ENCODE data around the gene AAK1.
A peak's percentile ranks its signal among the peaks of the same experiment; 100 is the strongest.
"Not testable (repeated sequence)": the region's sequence is repeated elsewhere in the genome, so short reads cannot be mapped to it uniquely, and the experiment has no call there.

Gene AAK1

DNA sequence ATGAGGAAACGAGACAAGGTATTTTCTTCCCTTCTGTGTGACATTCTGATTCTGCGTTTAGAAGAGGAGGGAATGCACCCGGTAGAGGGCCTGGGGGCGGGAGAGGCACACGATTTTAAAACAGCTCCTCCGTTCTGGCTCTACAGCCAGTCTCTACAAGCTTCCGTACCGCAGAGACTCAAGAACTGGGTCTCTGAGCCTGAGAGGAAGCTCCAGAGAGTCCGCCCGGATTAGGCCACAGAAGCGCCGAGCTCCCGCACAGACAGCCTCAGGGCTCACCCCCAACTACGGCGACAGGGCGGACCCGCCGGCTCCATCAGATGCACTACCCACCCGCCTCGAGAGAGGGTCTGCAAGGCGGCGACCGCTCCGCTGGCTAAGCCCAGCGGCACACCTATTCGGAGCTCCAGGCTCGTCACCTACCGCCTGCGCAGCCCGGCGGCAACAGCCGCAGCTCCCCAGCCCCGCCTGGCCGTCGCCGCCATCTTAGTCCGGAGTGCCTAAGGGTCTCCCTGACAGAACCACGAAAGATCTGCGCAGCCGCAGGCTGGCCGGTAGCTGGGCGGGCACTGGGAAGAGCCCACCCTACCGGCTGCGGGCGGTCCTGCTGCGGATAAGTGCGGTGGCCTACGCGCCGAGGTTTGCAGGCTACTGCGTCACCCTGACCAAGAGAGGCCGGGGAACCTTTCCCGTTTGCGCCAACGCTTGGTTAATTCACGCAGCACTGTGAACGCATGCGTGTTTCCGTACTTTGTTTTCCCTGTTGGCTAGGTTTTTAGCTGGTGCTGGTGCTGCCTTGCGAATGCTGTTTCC, 206.4 kb downstream of the AAK1 start, which contains the start of gene NFU1:
Gene NFU1, minus strand, starts transcription at position 498 of the 813 bp plus-strand sequence. Its CDS starts 13 bp downstream, at position 485.
- peak; percentile 90 for DNase-seq

- DNase-seq: no peak
Measured at GRCh38 chr2:69436596-69436937, 207.0 kb downstream of the AAK1 start.

DNA sequence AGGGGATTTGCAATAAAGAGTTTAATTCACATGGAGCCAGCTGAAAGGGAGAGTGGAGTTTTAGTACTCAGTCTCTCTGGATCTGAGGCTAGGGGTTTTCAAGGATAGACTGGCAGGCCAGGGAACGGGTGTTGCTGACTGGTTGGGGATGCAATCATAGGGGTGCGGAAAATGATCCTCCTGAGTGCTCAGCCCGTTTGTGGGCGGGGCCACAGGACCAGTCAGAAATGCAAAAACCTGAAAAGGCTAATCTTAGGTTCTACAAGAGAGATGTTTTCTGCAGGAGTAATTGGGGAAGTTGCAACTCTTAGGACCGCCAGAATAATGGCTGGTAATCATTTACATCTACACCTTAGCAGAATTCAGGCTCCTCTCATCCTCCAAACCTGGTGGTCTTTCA, 208.8 kb downstream of the AAK1 start:
- no peak for DNase-seq

DNA sequence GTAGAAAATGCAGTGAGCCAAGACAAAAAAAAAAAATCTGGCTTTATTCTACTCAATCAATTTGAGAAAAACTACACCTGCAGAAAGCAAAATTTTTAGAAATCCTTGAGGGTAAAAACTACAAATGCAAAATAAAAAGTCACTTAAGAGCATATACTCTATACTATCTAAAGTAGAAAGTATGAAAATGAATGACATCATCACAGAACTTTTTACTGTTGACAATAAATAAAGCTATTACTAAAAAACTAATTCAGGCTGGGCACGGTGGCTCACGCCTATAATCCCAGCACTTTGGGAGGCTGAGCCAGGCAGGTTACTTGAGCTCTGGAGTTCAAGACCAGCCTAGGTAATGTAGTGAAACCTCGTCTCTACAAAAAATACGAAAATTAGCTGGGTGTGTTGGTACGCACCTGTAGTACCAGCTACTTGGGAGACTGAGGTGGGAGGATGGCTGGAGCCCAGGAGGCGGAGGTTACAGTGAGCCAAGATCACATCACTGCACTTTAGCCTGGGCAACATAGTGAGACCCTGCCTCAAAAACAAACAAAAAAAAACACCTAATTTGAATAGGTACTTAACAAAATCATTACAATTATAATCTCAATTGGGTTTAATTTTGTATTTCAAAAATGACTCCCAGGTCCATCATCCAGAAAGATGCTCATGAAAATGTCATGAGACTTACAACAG, 213.9 kb downstream of the AAK1 start:
- no peak for DNase-seq

DNA sequence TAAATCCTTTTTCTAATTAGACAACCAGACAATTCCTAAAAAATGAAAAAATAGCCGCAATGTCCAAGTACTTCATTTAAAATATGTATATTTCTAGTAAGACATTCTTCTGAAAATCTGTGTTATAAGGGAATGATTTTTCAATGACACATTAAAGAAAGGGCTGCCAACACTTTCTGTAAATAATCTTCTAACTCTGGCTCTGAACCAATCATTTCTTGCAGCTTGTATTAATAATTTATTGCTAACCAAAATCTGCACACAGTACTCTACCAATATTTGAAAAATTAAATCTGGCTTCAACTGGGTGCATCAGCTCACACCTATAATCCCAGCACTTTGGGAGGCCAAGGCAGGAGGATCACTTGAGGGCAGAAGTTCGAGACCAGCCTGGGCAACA, 214.6 kb downstream of the AAK1 start:
- no peak for DNase-seq

GRCh38 chr2:69424419-69424818, 219.1 kb downstream of the AAK1 start:
- DNase-seq: no peak

DNA sequence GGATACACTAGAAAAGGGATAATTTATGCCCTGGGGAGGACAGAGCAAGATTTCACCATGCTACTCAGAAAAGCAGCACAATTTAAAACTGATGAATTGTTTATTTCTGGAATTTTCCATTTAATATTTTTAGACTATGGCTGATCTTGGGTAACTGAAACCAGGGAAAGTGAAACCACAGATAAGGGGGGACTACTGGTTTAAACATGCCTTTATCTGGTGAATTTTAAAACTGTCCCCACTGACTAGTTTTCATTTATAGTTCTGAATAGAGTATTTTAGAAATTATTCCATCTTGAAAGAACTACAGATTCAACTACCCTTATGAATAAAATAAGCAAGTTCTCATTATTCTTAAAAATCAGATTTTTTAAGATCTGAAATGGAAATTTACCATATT, 221.3 kb downstream of the AAK1 start:
- DNase-seq: no peak

- not testable (repeated sequence) for DNase-seq
Measured at GRCh38 chr2:69419111-69419510, 224.4 kb downstream of the AAK1 start.

GRCh38 chr2:69416147-69416546, 227.4 kb downstream of the AAK1 start:
- DNase-seq: no peak
